Fibroblast of lung (primary cell): ENCODE measurements around the gene KRTAP4-6. TPM values are rescaled to one million over a fixed set of nuclear protein-coding genes. Genes with fewer than 3 reads are reported as not detected.

Experiments
- DNase-seq, 2 donors: peaks; one replicate each; pipeline versions ENCODE4 v3.0.0 to v3.0.0-alpha.2; 2010; ENCODE audit warnings: low read depth in 2 of 2
- H2AFZ ChIP-seq: 2 replicates; pipeline ENCODE4 v1.5.1; 2012; ENCODE audit warnings: low read length, control low read depth, inconsistent platforms
- H3K27ac ChIP-seq: 2 replicates; pipeline ENCODE4 v1.5.1; 2011; ENCODE audit warnings: low read length, control low read depth; ENCODE audit not compliant: insufficient read depth
- H3K27me3 ChIP-seq: 2 replicates; pipeline ENCODE4 v1.5.1; 2011; ENCODE audit warnings: mild to moderate bottlenecking, low read length; ENCODE audit not compliant: control insufficient read depth, insufficient read depth
- H3K36me3 ChIP-seq: 2 replicates; pipeline ENCODE4 v1.5.1; 2011; ENCODE audit warnings: low read length; ENCODE audit not compliant: control insufficient read depth, insufficient read depth
- H3K4me1 ChIP-seq: 2 replicates; pipeline ENCODE4 v1.5.1; 2011; ENCODE audit warnings: low read length; ENCODE audit not compliant: control insufficient read depth, insufficient read depth; ENCODE audit errors: extremely low read depth
- H3K4me2 ChIP-seq: 2 replicates; pipeline ENCODE4 v1.5.1; 2011; ENCODE audit warnings: low read length, control low read depth; ENCODE audit not compliant: insufficient read depth; ENCODE audit errors: extremely low read depth
- H3K4me3 ChIP-seq, 4 experiments: fragments of 200-600 bp in 1 of 4; sonication (generic) in 1 of 4; replicated peaks in 1 of 4; 2 replicates each; pipeline ENCODE4 v1.5.1; 2011 to 2016; ENCODE audit warnings: low read length in 4 of 4, low read depth in 3 of 4, mild to moderate bottlenecking in 3 of 4, control low read depth in 2 of 4, inconsistent platforms in 1 of 4, mixed read lengths in 1 of 4; ENCODE audit not compliant: insufficient read depth in 1 of 4; ENCODE audit errors: control extremely low read depth in 1 of 4
- H3K79me2 ChIP-seq: 2 replicates; pipeline ENCODE4 v1.5.1; 2012; ENCODE audit warnings: mild to moderate bottlenecking, low read length, inconsistent platforms; ENCODE audit not compliant: control insufficient read depth, insufficient read depth
- H3K9ac ChIP-seq: 2 replicates; pipeline ENCODE4 v1.5.1; 2011; ENCODE audit warnings: mild to moderate bottlenecking, low read length, control low read depth; ENCODE audit not compliant: insufficient read depth
- H3K9me3 ChIP-seq: 2 replicates; pipeline ENCODE4 v1.5.1; 2012; ENCODE audit warnings: low read depth, low read length; ENCODE audit not compliant: control insufficient read depth, insufficient read depth
- H4K20me1 ChIP-seq: 2 replicates; pipeline ENCODE4 v1.5.1; 2011; ENCODE audit warnings: low read length; ENCODE audit not compliant: control insufficient read depth, insufficient read depth; ENCODE audit errors: extremely low read depth
- EZH2 ChIP-seq: IDR thresholded peaks from 2 replicates; pipeline ENCODE4 v1.5.1; 2012; ENCODE audit warnings: low read length, control low read depth, mild to moderate bottlenecking; ENCODE audit errors: missing control alignments
- polyA plus RNA-seq, 2 donors: library from polyadenylated mRNA; depleted of rRNA in 1 of 2; stranded (reverse) in 1 of 2; unstranded in 1 of 2; fragments of >200 nt; gene quantifications; 2 replicates each; pipeline ENCODE4 v1.2.1, GENCODE V29; 2011 to 2012; ENCODE audit warnings: missing spikeins in 1 of 2
- total RNA-seq: library from RNA; depleted of rRNA; stranded (reverse); fragments of >200 nt; gene quantifications from 2 replicates; pipeline ENCODE4 v1.2.1, GENCODE V29; 2014
- TF ChIP-seq, protein P1 (sequence below), 2 donors: IDR thresholded peaks in 1 of 2; conservative IDR thresholded peaks in 1 of 2; 1 replicate in 1 of 2; 2 replicates in 1 of 2; pipeline ENCODE4 v1.5.1; 2011 to 2012; ENCODE audit warnings: low read length in 2 of 2, control low read depth in 1 of 2, inconsistent platforms in 1 of 2, low read depth in 1 of 2, mild to moderate bottlenecking in 1 of 2

KRTAP4-6 gene
- total and polyA plus RNA-seq, 2 donors (not counting 1 experiment from before 2014, with no cell fraction given): not detected

DNA sequence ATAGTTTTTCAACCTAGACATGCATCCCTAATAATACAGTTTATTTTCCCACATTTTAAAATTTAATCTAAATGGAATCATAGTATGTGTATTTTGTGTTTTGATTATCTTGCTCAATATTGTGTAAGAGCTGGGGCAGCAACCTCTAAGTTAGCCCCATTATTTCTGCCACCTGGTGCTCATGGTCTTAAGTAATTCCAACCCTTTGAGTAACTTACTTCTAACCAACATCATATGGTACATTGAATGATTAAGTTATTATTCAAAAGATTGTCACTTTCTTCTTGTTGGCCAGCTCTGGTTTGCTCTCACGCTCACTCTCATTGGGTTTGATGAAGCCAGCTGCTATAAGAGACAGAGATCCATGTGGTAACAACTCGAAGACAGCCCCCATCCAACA, 31.5 kb upstream of the KRTAP4-6 start:
- Histone ChIP-seq H3K27me3 (no peaks in the 10 kb centered on the region), H3K9ac (no peak overlapping the region), H3K79me2 (no peaks in the 10 kb centered on the region), H3K36me3 (no peaks in the 10 kb centered on the region), H2AFZ (no peak overlapping the region), H3K9me3 (no peaks in the 10 kb centered on the region), H4K20me1 (no peaks in the 10 kb centered on the region), H3K4me2 (no peak overlapping the region), H3K4me3 (no peak overlapping the region), H3K4me1 (no peaks in the 10 kb centered on the region), H3K27ac (no peak overlapping the region)
- peak in 1 of 2 donors; percentile 4 for DNase-seq
- no peak for TF ChIP-seq EZH2
- TF ChIP-seq, protein P1, sequence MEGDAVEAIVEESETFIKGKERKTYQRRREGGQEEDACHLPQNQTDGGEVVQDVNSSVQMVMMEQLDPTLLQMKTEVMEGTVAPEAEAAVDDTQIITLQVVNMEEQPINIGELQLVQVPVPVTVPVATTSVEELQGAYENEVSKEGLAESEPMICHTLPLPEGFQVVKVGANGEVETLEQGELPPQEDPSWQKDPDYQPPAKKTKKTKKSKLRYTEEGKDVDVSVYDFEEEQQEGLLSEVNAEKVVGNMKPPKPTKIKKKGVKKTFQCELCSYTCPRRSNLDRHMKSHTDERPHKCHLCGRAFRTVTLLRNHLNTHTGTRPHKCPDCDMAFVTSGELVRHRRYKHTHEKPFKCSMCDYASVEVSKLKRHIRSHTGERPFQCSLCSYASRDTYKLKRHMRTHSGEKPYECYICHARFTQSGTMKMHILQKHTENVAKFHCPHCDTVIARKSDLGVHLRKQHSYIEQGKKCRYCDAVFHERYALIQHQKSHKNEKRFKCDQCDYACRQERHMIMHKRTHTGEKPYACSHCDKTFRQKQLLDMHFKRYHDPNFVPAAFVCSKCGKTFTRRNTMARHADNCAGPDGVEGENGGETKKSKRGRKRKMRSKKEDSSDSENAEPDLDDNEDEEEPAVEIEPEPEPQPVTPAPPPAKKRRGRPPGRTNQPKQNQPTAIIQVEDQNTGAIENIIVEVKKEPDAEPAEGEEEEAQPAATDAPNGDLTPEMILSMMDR (conservative IDR thresholded peaks at IDR 0.05 in 1 of 2, IDR thresholded peaks at IDR 0.05 in 1 of 2; ENCODE audit: low read depth in 1 of 2, low read length in 2 of 2): no peak

DNA sequence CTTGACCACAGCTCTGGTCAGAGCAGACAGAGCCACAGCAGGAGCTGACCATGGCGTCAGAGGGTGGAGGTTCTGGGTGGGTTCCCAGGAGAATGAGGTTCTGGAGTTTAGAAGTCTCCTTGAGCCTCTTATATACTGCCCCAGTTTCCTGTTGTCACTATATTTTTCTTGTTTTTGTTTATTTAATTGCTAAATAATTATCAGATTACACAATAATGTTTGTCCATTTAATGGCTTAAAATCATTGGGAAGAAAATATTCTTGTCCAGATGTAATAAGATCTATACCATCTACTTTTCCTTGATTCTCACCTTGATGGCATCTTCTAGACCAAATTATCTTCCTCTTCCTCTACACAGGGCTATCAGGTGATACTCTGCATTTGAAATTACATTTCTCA, 27.8 kb upstream of the KRTAP4-6 start, which contains the start of gene KRTAP4-3:
Gene KRTAP4-3, minus strand, starts transcription at position 101 of the 400 bp plus-strand sequence. Its CDS starts 49 bp downstream, at position 52.
- no peaks in the 10 kb centered on the region for H3K79me2 ChIP-seq
- no peaks in the 10 kb centered on the region for H3K4me1 ChIP-seq
- no peaks in the 10 kb centered on the region for H3K36me3 ChIP-seq
- no peaks in the 10 kb centered on the region for H3K9me3 ChIP-seq
- no peak within 1 kb of the TSS for H3K27ac ChIP-seq
- no peak within 1 kb of the TSS for H2AFZ ChIP-seq
- no peaks in the 10 kb centered on the region for H4K20me1 ChIP-seq
- no peak for DNase-seq
- no peak within 1 kb of the TSS for H3K4me3 ChIP-seq
- TF ChIP-seq, protein P1 (conservative IDR thresholded peaks at IDR 0.05 in 1 of 2, IDR thresholded peaks at IDR 0.05 in 1 of 2; ENCODE audit: low read depth in 1 of 2, low read length in 2 of 2): no peak
- TF ChIP-seq EZH2: no peak
- H3K4me2 ChIP-seq: no peak within 1 kb of the TSS
- H3K9ac ChIP-seq: no peak within 1 kb of the TSS
- H3K27me3 ChIP-seq: no peaks in the 10 kb centered on the region

DNA sequence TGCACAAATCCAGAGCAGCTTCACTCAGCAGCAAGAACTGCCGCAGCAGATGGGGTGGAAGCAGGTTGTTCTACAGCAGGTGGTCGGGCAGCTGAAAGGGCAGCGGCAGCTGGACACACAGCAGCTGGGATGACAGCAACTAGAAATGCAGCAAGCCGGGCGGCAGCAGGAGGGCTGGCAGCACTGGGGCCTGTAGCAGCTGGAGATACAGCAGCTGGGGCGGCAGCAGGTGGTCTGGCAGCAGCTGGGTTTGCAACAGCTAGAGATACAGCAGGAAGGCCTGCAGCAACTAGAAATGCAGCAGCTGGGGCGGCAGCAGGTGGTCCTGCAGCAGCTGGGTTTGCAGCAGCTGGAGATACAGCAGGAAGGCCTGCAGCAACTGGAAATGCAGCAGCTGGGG, 27.2 kb upstream of the KRTAP4-6 start:
- H3K36me3 ChIP-seq: no peaks in the 10 kb centered on the region
- H3K9ac ChIP-seq: no peak overlapping the region
- H4K20me1 ChIP-seq: no peaks in the 10 kb centered on the region
- H2AFZ ChIP-seq: no peak overlapping the region
- no peak overlapping the region for H3K4me2 ChIP-seq
- no peaks in the 10 kb centered on the region for H3K27me3 ChIP-seq
- no peak for DNase-seq
- no peak overlapping the region for H3K27ac ChIP-seq
- H3K4me1 ChIP-seq: no peaks in the 10 kb centered on the region
- H3K79me2 ChIP-seq: no peaks in the 10 kb centered on the region
- no peak overlapping the region for H3K4me3 ChIP-seq
- TF ChIP-seq, protein P1 (conservative IDR thresholded peaks at IDR 0.05 in 1 of 2, IDR thresholded peaks at IDR 0.05 in 1 of 2; ENCODE audit: low read depth in 1 of 2, low read length in 2 of 2): no peak
- H3K9me3 ChIP-seq: no peaks in the 10 kb centered on the region
